SJSA1 (cell line): ENCODE measurements around the gene TEX54. TPM values are rescaled to one million over a fixed set of nuclear protein-coding genes. Genes with fewer than 3 reads are reported as not detected.

ENCODE experiments used
- total RNA-seq: library from RNA; depleted of rRNA; stranded (reverse); fragments of >200 nt; shearing (Covaris generic); gene quantifications from 2 replicates; pipeline ENCODE4 v1.2.3, GENCODE V29; 2014; rRNA removed

TEX54 gene
- total RNA-seq, 1 experiment from 2014 or later = not detected

Other genes starting within 250 kb of the TEX54 start
- gene TUT1, start 241.3 kb downstream of the TEX54 start, total RNA-seq = 8.5 and 10.1 TPM in 2 replicates
- gene MTA2, start 231.0 kb downstream of the TEX54 start, total RNA-seq = 128 and 214 TPM in 2 replicates
- 19.8 and 28.1 TPM in 2 replicates for gene EML3, start 220.1 kb downstream of the TEX54 start, total RNA-seq
- gene ROM1, start 219.6 kb downstream of the TEX54 start, total RNA-seq = 3.1 and 10.4 TPM in 2 replicates
- 82.5 and 145 TPM in 2 replicates for gene B3GAT3, start 210.9 kb downstream of the TEX54 start, total RNA-seq
- gene GANAB, start 186.2 kb downstream of the TEX54 start, total RNA-seq = 356 and 500 TPM in 2 replicates
- 26.6 and 26.8 TPM in 2 replicates for gene INTS5, start 179.5 kb downstream of the TEX54 start, total RNA-seq
- 103 and 121 TPM in 2 replicates for gene C11orf98, start 167.6 kb downstream of the TEX54 start, total RNA-seq
- 9.8 and 15.7 TPM in 2 replicates for gene CSKMT, start 167.5 kb downstream of the TEX54 start, total RNA-seq
- gene UQCC3, start 161.2 kb downstream of the TEX54 start, total RNA-seq = 14.9 and 30.6 TPM in 2 replicates
- 2.1 and 10.1 TPM in 2 replicates for gene LBHD1, start 160.6 kb downstream of the TEX54 start, total RNA-seq
- gene UBXN1, start 153.8 kb downstream of the TEX54 start, total RNA-seq = 162 and 208 TPM in 2 replicates
- 0.55 and 0.85 TPM in 2 replicates for gene LRRN4CL, start 143.3 kb downstream of the TEX54 start, total RNA-seq
- 51.4 and 138 TPM in 2 replicates for gene BSCL2, start 125.4 kb downstream of the TEX54 start, total RNA-seq
- gene GNG3, start 125.2 kb downstream of the TEX54 start, total RNA-seq = not detected in 2 replicates
- 9.8 and 18.6 TPM in 2 replicates for gene HNRNPUL2, start 105.4 kb downstream of the TEX54 start, total RNA-seq
- gene TTC9C, start 104.4 kb downstream of the TEX54 start, total RNA-seq = 47.6 and 51.3 TPM in 2 replicates
- 8.3 and 10.8 TPM in 2 replicates for gene ZBTB3, start 78.7 kb downstream of the TEX54 start, total RNA-seq
- 224 and 259 TPM in 2 replicates for gene POLR2G, start 71.3 kb downstream of the TEX54 start, total RNA-seq
- gene TAF6L, start 61.4 kb downstream of the TEX54 start, total RNA-seq = 19.7 and 28.9 TPM in 2 replicates
- gene TMEM179B, start 45.4 kb downstream of the TEX54 start, total RNA-seq = 92.8 and 131 TPM in 2 replicates
- 39.7 and 42.4 TPM in 2 replicates for gene TMEM223, start 40.8 kb downstream of the TEX54 start, total RNA-seq
- 33.6 and 33.8 TPM in 2 replicates for gene NXF1, start 27.4 kb downstream of the TEX54 start, total RNA-seq
- gene STX5, start 790 bp downstream of the TEX54 start, total RNA-seq = 45.7 and 45.8 TPM in 2 replicates
- gene WDR74, start 6.7 kb upstream of the TEX54 start, total RNA-seq = 97.4 and 102 TPM in 2 replicates
- gene SLC3A2, start 48.1 kb upstream of the TEX54 start, total RNA-seq = 452 and 454 TPM in 2 replicates
- gene CHRM1, start 88.5 kb upstream of the TEX54 start, total RNA-seq = not detected in 2 replicates
- gene SLC22A6, start 152.1 kb upstream of the TEX54 start, total RNA-seq = not detected in 2 replicates
- not detected in 2 replicates for gene SLC22A8, start 183.0 kb upstream of the TEX54 start, total RNA-seq